Measurements from ENCODE around the gene CDC42EP4. TPM values are rescaled to one million over a fixed set of nuclear protein-coding genes. Genes with fewer than 3 reads are reported as not detected.
"Not testable (repeated sequence)": the region's sequence is repeated elsewhere in the genome, so short reads cannot be mapped to it uniquely, and the experiment has no call there.

The CDC42EP4 gene
- total RNA-seq, 2 donors from 2014 or later, result 1.1 to 1.8 TPM

DNA sequence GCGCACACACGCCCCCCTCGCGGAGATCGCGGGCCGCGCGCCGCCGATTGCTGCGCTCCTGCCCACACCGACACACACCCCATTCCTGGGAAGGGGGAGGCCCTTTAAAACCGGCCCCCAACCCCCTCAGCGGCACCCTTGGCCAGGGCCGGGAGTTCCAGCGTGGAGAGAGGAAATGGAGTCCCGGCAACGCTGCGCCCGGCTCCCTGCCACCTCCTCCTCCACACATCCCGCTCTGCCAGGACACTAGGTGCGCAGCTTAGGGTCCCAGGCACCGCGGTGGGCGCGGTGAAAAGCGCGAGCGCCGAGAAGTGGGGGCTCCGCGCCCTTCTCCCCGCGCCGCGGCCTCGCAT lies 397 bp downstream of the CDC42EP4 start:
- DNase-seq (ENCODE audit: low spot score in 2 of 2) (no peak), ATAC-seq (peak; percentile 7 to 23)
- H3K36me3 Mint-ChIP-seq, result no peaks in the 10 kb centered on the region
- H3K9me3 Mint-ChIP-seq, result no peaks in the 10 kb centered on the region
- no peak overlapping the region for H3K27ac Mint-ChIP-seq

DNA sequence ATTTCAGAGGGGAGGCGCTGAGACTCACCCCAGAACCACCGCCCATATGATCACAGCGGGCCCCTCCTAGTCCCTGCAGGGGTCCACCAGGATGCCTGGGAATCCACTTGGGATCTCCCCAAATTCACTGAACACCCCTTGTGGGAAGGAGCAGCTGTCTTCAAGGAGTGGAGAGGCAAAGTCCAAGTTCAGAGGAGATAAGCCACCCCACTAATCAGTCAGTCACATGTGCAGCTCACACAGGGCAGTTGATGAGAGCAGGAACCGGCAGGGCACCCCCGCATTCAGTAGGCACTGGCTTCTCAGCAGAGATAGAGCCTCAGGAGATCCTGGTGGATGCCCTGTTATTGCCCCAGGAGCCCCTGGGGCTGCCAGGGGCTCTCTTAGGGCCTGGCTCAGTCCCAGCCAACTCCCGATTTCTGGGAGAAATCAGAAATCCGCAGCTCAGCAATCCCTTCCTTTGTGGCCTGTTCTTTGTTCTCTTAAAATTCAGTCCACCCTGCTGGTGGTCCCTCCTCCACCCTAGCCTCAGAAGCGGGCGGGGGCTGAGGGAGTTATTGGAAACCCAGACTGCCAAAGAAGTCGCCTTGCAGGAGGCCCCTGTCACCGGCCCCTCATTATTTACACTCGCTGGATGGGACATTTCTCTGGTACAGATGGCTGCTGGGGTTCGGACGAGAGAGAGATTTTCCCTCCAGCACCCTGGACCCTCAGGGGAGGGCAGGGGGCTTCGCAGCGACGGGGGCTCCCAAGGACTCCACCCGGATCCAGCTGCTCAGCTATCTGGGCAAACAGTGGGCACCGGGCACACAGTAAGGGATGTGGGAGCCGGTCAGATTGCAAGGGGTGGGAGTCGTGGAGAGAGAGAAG lies 1.8 kb downstream of the CDC42EP4 start:
- no peak for ATAC-seq
- H3K9me3 Mint-ChIP-seq, result no peaks in the 10 kb centered on the region
- no peak for DNase-seq (ENCODE audit: low spot score in 2 of 2)
- no peaks in the 10 kb centered on the region for H3K36me3 Mint-ChIP-seq
- H3K27ac Mint-ChIP-seq, result peak overlapping the region; percentile 24 to 29

DNA sequence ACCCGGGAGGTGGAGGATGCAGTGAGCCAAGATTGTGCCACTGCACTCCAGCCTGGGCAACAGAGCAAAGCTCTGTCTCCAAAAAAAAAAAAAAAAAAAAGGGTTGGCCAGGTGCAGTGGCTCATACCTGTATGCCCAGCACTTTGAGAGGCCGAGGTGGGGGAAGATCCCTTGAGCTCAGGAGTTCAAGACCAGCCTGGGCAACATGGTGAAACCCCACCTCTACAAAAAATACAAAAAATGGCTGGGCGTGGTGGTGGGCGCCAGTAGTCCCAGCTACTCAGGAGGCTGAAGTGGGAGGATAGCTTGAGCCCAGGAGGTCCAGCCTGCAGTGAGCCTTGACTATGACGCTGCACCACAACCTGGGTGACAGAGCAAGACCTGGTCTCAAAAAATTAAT lies 2.8 kb downstream of the CDC42EP4 start:
- not testable (repeated sequence) for DNase-seq (ENCODE audit: low spot score in 2 of 2); H3K27ac Mint-ChIP-seq; H3K36me3 Mint-ChIP-seq; H3K9me3 Mint-ChIP-seq; ATAC-seq

DNA sequence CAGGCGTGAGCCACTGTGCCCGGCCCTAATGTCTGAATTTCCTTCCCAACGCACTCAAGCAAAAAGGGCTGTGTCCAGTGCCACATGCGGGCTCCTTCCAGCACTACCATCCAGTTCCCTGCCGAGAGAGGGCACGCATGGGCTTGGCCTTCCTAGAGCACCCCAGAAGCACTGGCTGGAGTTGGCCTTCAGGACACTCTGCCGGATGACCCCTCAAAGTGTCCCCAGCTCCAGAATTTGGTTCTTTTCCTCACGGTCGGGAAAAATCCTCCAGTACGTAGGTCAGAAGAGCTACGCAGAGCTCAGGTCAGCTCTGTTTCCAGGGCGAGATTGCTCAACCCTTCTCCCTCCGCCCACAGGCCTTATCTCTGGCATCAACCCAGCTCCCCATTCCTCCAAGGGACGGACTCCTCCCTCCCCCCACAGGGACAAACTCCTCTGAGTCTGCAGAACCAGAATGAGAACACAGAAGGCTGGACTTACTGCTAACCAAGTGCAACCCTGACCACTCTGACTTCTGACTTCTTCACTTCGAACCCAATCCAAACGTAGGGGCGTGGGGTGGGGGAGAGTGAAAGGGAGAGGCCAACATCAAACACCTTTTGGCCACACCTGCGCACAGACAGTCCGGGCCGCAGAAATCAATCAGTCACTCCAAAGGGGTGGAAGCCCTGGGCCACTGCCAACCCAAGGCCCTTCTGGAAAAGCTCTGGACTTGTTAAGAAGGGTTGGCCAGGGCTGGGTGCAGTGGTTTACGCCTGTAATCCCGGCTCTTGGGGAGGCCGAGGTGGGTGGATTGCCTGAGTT lies 3.6 kb downstream of the CDC42EP4 start:
- Mint-ChIP-seq H3K36me3 (no peaks in the 10 kb centered on the region), H3K27ac (no peak overlapping the region), H3K9me3 (no peaks in the 10 kb centered on the region)
- ATAC-seq (no peak), DNase-seq (ENCODE audit: low spot score in 2 of 2) (no peak)

DNA sequence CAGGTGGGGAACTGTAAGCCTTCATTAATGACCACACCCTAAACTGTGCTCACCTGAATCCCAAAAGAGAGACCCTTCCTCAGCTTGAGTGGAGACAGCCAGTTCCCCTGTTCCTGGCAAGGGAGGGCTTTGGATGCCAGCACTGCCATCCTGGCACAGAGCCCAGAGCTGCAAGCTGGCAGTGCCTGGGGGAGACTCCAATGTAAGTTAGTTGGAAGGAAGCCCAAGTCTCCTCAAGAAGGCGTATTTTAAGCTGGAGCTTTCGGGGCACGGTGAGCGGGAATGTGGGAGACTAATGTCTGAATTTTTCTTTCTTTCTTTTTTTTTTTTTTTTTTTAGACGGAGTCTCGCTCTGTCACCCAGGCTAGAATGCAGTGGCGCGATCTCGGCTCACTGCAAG lies 4.7 kb downstream of the CDC42EP4 start:
- no peak for DNase-seq (ENCODE audit: low spot score in 2 of 2)
- ATAC-seq, result no peak
- H3K36me3 Mint-ChIP-seq, result no peaks in the 10 kb centered on the region
- H3K9me3 Mint-ChIP-seq, result no peaks in the 10 kb centered on the region
- no peak overlapping the region for H3K27ac Mint-ChIP-seq

DNA sequence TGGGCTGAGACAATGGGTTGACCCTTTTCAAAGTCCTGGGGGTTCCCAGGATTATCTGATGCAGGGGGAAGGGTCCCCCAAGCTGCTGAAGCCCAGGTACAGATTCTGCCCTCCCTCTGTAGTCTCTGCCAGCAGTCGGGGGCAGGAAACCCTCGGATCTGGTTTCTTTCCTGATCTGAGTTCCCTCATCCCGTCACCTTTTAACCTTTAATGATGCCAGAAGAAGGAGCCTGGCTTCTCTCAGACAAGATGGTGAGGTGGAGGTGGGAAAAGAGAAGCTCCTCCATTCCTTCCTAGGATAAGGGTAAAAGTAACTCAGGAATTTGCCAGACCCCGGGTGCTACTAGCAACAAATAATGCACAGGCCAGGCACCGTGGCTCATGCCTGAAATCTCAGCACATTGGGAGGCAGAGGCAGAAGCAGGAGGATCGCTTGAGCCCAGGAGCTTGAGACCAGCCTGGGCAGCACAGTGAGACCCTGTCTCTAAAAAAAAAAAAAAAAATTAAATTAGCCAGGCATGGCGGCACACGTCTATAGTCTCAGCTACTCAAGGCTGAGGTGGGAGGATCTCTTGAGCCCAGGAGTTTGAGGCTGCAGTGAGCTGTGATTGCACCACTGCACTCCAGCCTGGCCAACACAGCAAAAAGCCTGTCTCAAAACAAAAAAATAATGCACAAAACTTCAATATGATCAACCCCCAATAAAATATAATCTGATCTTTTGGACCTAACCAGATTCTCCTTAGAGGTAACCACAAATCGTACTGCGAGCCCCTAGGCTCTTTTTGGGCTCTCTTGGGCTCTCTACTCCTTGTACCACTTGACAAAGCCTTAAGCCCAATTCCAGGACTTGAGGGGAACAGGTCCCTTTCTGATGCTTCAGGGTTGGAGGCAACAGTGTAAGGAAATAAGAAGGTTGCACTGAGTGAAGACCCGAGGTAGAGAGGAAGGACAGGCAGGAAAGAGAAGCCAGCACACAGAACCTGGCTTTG lies 5.7 kb downstream of the CDC42EP4 start:
- ATAC-seq, result no peak
- no peak for DNase-seq (ENCODE audit: low spot score in 2 of 2)
- Mint-ChIP-seq H3K36me3 (no peaks in the 10 kb centered on the region), H3K9me3 (no peaks in the 10 kb centered on the region), H3K27ac (no peak overlapping the region)

DNA sequence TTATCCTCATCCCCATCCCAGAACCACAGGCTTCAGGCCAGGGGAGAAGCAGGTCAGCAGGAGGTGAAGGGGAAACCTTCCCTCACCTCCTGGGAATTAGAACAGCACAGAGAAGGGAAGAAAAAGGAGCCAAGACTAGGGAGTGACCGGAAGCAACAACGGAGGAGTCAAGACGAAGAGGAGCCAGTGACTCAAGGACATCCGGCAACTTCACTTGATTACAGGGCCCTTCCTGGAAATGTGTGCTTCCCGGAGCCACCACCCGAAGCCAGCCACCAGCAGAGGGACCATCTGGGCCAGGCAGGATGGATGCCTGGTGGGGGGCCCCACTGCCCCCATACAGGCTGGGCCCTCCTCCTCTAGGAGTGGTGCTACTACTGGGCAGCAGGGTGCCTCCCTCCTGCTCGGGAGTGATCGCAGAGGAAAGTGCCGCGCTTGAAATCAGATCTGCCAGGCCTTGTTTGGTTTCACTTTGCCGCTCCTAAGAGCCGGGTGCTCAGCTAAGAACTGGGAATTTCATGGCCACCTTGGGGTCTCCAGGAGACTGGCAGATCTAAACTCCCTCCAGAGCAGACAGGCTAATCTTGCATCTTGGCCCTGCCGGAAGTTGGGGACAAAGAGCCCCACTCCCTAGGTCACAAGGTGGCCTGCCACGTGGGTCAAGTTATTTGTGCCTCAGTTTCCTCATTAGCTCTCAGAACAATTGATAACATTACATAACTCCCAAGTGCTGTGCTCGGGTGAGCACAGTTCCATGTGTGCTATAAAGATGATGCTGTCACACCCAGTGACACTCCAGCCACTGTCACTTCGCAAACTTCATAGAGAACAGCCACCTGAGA lies 6.6 kb downstream of the CDC42EP4 start:
- no peaks in the 10 kb centered on the region for H3K9me3 Mint-ChIP-seq
- no peak for ATAC-seq

DNA sequence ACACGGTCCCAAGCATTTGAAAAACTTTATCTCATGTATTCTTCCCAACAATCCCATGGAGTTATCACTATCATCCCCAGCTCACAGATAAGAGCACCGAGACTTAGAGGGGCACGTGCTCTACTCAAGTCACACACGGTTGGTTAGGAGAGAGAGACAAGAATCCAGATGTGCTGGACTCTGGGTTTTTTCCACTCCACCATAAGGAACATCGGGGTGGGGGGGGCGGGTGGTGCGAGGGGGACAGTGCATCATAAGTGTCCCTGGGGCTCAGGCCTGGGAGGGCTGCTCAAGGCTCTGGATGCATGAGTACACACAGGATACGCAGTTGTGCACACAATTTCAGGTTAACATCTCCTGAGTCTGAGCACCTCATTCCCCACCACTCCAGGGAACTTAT lies 7.4 kb downstream of the CDC42EP4 start:
- DNase-seq (ENCODE audit: low spot score in 2 of 2) (no peak), ATAC-seq (no peak)
- Mint-ChIP-seq H3K36me3 (no peaks in the 10 kb centered on the region), H3K9me3 (no peaks in the 10 kb centered on the region), H3K27ac (no peak overlapping the region)

More for the DNA sequence above, 6.6 kb downstream of the CDC42EP4 start:
- H3K27ac Mint-ChIP-seq, result no peak overlapping the region
- DNase-seq (ENCODE audit: low spot score in 2 of 2), result no peak
- H3K36me3 Mint-ChIP-seq, result no peaks in the 10 kb centered on the region

DNA sequence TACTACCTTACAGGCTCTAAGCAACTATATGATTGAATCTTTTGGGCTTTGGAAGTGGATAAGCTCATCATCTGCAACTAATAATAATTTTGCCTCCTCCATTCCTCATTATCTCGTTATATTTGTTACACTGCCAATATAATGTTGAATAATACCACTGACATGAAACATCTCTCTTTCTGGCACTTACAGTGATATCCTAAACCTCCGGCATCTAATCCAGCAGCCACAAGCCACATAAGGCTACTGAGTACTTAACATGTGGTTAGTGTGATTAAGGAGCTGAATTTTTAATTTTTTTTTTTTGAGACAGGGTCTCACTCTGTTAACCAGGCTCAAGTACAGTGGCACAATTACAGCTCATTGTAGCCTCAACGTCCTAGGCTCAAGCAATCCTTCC lies 9.6 kb downstream of the CDC42EP4 start:
- Mint-ChIP-seq H3K9me3 (no peaks in the 10 kb centered on the region), H3K27ac (no peak overlapping the region), H3K36me3 (no peaks in the 10 kb centered on the region)
- ATAC-seq (no peak), DNase-seq (ENCODE audit: low spot score in 2 of 2) (no peak)

DNA sequence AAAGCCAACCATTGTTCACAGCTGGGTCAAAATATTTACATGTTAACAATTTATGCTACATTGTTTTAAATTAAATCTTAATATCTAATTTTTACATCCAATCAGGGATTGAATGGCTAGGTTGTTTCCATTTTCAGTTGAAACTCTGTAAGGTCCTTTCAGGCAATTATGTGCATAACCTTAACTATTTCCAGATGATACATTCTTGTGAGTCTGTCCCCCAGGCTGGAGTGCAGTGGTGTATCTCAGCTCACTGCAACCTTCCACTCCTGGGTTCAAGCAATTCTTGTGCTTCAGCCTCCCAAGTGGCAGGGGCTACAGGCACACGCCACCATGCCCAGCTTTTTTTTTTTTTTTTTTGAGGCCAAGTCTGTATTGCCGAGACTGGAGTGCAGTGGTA lies 10.4 kb downstream of the CDC42EP4 start:
- no peak overlapping the region for H3K27ac Mint-ChIP-seq
- DNase-seq (ENCODE audit: low spot score in 2 of 2), result no peak
- no peaks in the 10 kb centered on the region for H3K9me3 Mint-ChIP-seq
- H3K36me3 Mint-ChIP-seq, result no peaks in the 10 kb centered on the region
- no peak for ATAC-seq

DNA sequence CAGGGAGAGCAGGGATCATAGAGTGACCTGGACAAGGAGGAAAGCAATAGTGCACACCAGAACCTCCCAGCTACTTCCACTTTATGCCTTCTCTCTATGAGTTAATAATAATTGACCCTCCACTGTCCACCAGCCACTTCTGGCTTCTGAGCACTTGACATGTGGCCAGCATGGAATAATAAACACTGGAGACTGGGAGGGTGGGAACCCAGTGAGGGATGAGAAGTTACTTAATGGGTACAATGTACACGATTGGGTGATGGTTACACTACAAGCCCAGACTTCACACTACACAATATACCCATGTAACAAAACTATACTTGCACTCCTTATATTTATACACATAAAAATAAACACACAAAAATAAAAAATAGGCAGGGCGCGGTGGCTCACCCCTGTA lies 11.4 kb downstream of the CDC42EP4 start:
- Mint-ChIP-seq H3K36me3 (no peaks in the 10 kb centered on the region), H3K27ac (no peak overlapping the region), H3K9me3 (no peaks in the 10 kb centered on the region)
- ATAC-seq (no peak), DNase-seq (ENCODE audit: low spot score in 2 of 2) (no peak)

DNA sequence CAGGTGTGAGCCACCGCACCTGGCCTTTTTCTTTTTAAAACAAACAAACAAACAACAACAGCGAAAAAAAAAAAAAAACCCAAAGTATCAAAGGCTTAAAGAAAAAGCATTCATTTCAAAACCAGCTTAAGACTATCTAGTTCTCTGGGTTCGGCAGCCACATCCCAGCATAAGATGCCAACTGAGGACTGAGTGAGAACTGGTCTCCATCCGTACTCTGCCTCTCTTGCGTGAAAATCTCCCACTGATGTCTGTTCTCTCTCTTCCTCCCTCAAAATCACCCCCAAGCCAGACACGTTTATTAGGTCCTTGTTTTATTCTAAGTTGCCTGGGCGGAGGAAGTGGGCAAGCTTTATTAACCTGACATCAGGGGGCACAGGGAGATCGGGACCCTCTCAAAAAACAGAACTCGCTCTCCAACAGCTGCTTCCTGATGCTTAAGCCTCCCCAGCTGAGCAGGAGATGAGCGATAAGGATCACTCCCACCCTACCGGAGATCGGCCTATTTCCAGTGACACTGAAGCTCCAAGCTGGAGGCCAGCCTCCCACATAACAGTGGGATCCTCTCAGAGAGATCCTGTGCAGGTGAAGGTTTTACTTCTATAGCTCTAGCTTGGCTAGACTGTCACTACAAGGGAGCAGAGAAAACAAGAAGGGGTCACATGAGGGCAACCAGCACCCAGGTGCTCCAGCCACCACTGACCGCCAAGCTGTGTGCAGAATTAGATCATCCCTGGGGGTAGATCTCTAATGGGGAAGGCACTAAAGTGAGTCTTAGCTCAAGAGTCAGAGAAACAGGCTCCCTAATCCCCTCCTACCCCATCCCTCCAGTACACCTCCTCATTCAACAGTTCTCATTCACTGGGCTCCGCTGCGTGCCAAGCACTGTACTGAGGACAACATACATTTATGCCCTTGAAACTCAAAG lies 13.6 kb downstream of the CDC42EP4 start:
- H3K36me3 Mint-ChIP-seq, result no peaks in the 10 kb centered on the region

DNA sequence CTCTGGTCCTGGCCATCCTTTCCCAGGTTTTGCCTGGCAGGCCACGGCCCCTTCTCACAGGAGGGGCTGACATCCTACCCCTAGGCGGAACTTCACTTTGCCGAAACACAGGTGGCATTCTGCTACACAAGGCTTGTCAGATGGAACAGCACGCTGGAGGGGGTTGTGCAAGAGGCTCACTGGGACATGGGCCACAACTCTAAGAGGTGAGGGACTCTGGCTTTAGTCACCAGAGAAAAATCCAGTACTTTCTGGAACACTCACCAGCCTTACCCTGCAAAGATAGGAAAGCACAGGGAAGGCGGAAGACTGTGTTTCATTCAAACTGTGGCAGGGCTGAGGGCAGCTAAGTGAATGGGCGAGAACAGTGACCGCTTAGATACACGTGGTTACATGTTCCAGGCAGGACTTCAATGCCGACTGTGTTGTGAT lies 18.3 kb downstream of the CDC42EP4 start:
- no peak for ATAC-seq
- Mint-ChIP-seq H3K27ac (no peak overlapping the region), H3K9me3 (no peaks in the 10 kb centered on the region), H3K36me3 (no peaks in the 10 kb centered on the region)
- DNase-seq (ENCODE audit: low spot score in 2 of 2), result no peak

More for the DNA sequence above, 13.6 kb downstream of the CDC42EP4 start:
- no peak for ATAC-seq
- no peak for DNase-seq (ENCODE audit: low spot score in 2 of 2)
- H3K9me3 Mint-ChIP-seq, result no peaks in the 10 kb centered on the region
- no peak overlapping the region for H3K27ac Mint-ChIP-seq

DNA sequence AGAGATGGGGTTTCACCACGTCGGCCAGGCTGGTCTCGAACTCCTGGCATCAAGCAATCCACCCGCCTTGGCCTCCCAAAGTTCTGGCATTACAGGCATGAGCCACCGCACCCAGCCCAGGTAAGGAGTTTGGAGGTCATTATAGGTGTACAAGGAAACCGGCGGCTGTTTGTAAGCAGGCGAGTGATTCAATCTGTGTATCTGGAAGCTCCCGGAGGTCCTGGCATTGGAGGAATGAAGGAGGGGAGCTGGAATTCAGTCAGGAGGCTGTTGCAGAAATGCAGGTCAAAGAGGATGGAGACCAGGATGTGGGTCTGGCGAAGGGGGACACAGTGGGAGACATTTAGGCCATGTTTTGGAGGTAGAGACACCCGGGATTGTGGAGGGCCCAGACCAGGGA lies 18.8 kb downstream of the CDC42EP4 start:
- no peak for DNase-seq (ENCODE audit: low spot score in 2 of 2)
- Mint-ChIP-seq H3K36me3 (no peaks in the 10 kb centered on the region), H3K9me3 (no peaks in the 10 kb centered on the region), H3K27ac (peak overlapping the region in 1 of 2 donors; percentile 44)
- no peak for ATAC-seq

DNA sequence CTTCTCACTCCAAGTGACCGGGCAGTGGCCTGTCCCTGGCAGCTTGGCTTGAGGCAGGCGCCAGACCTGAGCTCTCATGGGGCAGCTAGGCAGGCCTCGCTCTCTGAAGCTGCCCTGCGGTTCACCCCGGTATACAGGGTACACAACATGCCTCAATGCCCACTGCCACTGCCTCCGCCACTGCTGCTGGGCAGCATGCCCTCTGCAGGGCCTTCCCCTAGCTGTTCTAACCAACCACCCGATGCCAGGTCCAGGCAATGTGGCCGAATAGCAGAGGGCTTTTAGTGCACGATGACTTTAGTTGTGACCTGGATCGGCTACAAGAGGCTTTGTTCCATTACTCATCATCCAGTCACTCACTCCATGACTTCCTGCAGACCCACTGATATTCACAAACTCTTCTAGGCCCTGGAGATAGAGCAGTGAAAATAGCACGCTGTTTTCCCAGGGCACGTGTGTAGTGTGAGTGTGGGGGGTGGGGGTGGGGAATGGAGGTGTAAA lies 19.7 kb downstream of the CDC42EP4 start:
- DNase-seq (ENCODE audit: low spot score in 2 of 2) (no peak), ATAC-seq (peak in 1 of 2 donors; percentile 11)
- H3K36me3 Mint-ChIP-seq, result no peaks in the 10 kb centered on the region
- H3K27ac Mint-ChIP-seq, result no peak overlapping the region
- H3K9me3 Mint-ChIP-seq, result no peaks in the 10 kb centered on the region
